SH-SY5Y (cell line): ENCODE data around the gene FADS6.

Experiments used
- GATA2 ChIP-seq: IDR thresholded peaks from 2 replicates; pipeline ENCODE4 v1.6.1; 2011; ENCODE audit warnings: mild to moderate bottlenecking, low read depth, low read length
- GATA3 ChIP-seq: IDR thresholded peaks from 2 replicates; pipeline ENCODE4 v1.6.1; 2011; ENCODE audit warnings: low read depth, mild to moderate bottlenecking, low read length, moderate library complexity

GRCh38 chr17:74848656-74849399 is 44.6 kb downstream of the FADS6 start:
- TF ChIP-seq GATA2, result no peak
- TF ChIP-seq GATA3, result no peak
